A549 (cell line): ENCODE data around the gene MEMO1. TPM values are rescaled to one million over a fixed set of nuclear protein-coding genes. Genes with fewer than 3 reads are reported as not detected.
"Not testable (repeated sequence)": the region's sequence is repeated elsewhere in the genome, so short reads cannot be mapped to it uniquely, and the experiment has no call there.

ENCODE experiments used
- ATAC-seq, 2 experiments: fragments of 200-7000 bp in 1 of 2; fragments of >200 bp in 1 of 2; cut with Nextera tagmentation in 1 of 2; cut with Tn5 transposase in 1 of 2; 3 replicates each; pipeline versions ENCODE4 v1.8.0 to v1.9.1; 2018 to 2020; ENCODE audit warnings: mild to moderate bottlenecking in 1 of 2, moderate library complexity in 1 of 2
- CTCF ChIA-PET: fragments of 300-600 bp; sonication (Branson Sonifier 250); formaldehyde crosslinking; extraction: SDS; loops from one replicate; lab custom pipeline; 2021; ENCODE audit warnings: antibody characterized with exemption, inconsistent platforms; lab: Yijun Ruan, JAX
- POLR2A ChIA-PET: fragments of 350-600 bp; formaldehyde crosslinking; extraction: SDS; loops from one replicate; lab custom pipeline; 2021; ENCODE audit warnings: antibody characterized with exemption, inconsistent platforms; lab: Yijun Ruan, JAX
- DNase-seq, 2 experiments: peaks; one replicate each; pipeline versions ENCODE4 v3.0.0 to v3.0.0-alpha.2; 2011 to 2016; ENCODE audit warnings: low read depth in 1 of 2, low spot score in 1 of 2
- FAIRE-seq: peaks from 2 replicates; lab custom pipeline; 2011; peaks lifted over from hg19 to GRCh38; lab: Jason Lieb, UNC
- H3K27ac ChIP-seq, 2 experiments: fragments of >200 bp; sonication (Bioruptor Twin); formaldehyde crosslinking; 3 replicates each; pipeline ENCODE4 v1.5.1; 2016 to 2017
- H3K4me1 ChIP-seq: fragments of >200 bp; sonication (Bioruptor Twin); formaldehyde crosslinking; 3 replicates; pipeline ENCODE4 v1.6.1; 2016
- H3K4me2 ChIP-seq: fragments of >200 bp; sonication (Bioruptor Twin); formaldehyde crosslinking; 3 replicates; pipeline ENCODE4 v1.6.1; 2016
- H3K4me3 ChIP-seq: fragments of >200 bp; sonication (Bioruptor Twin); formaldehyde crosslinking; 3 replicates; pipeline ENCODE4 v1.5.1; 2016
- H3K9me3 ChIP-seq: fragments of >200 bp; sonication (Bioruptor Twin); formaldehyde crosslinking; 3 replicates; pipeline ENCODE4 v1.6.1; 2016
- BHLHE40 ChIP-seq: IDR thresholded peaks from 2 replicates; pipeline ENCODE4 v1.6.1; 2012; ENCODE audit warnings: low read depth, low read length, inconsistent platforms
- CBX2 ChIP-seq: fragments of 200-600 bp; sonication (generic); IDR thresholded peaks from 2 replicates; pipeline ENCODE4 v1.6.1; 2016; ENCODE audit warnings: low read depth, mild to moderate bottlenecking, borderline replicate concordance
- CHD2 ChIP-seq: fragments of 150-350 bp; IDR thresholded peaks from 2 replicates; pipeline ENCODE4 v1.6.1; 2014; ENCODE audit warnings: low read length; ENCODE audit not compliant: partially characterized antibody
- CHD4 ChIP-seq: fragments of 200-600 bp; sonication (generic); IDR thresholded peaks from 2 replicates; pipeline ENCODE4 v1.6.1; 2016; ENCODE audit warnings: antibody characterized with exemption, mild to moderate bottlenecking, borderline replicate concordance
- EHMT2 ChIP-seq: fragments of 200-600 bp; sonication (generic); IDR thresholded peaks from 2 replicates; pipeline ENCODE4 v1.6.1; 2016; ENCODE audit warnings: antibody characterized with exemption, low read depth, mild to moderate bottlenecking, moderate library complexity
- ELK1 ChIP-seq: fragments of 150-350 bp; IDR thresholded peaks from 2 replicates; pipeline ENCODE4 v1.6.1; 2014; ENCODE audit warnings: low read depth, mild to moderate bottlenecking, low read length
- EP300 ChIP-seq, 2 experiments: fragments of >200 bp; sonication (Bioruptor Twin); formaldehyde crosslinking; IDR thresholded peaks; 2 replicates in 1 of 2; 3 replicates in 1 of 2; pipeline ENCODE4 v1.6.1; 2016 to 2017
- ESRRA ChIP-seq: fragments of 150-350 bp; IDR thresholded peaks from 2 replicates; pipeline ENCODE4 v1.6.1; 2014; ENCODE audit warnings: mild to moderate bottlenecking, low read length, borderline replicate concordance
- FOXS1 ChIP-seq: fragments of 250-450 bp; sonication (Bioruptor Pico); IDR thresholded peaks from 2 replicates; pipeline ENCODE4 v1.5.0; 2020; ENCODE audit warnings: mild to moderate bottlenecking, moderate library complexity
- GATA3 ChIP-seq: IDR thresholded peaks from 2 replicates; pipeline ENCODE4 v1.6.1; 2012; ENCODE audit warnings: borderline replicate concordance
- HDAC2 ChIP-seq: fragments of 200-600 bp; sonication (generic); IDR thresholded peaks from 2 replicates; pipeline ENCODE4 v1.6.1; 2016
- HEYL ChIP-seq: fragments of 250-450 bp; sonication (Bioruptor Pico); IDR thresholded peaks from 2 replicates; pipeline ENCODE4 v1.8.0; 2021; ENCODE audit warnings: mild to moderate bottlenecking, moderate library complexity
- HOXB13 ChIP-seq: fragments of 250-450 bp; sonication (Bioruptor Pico); IDR thresholded peaks from 2 replicates; pipeline ENCODE4 v1.5.0; 2020; ENCODE audit warnings: low read depth, mild to moderate bottlenecking, moderate library complexity
- HOXB5 ChIP-seq: fragments of 250-450 bp; sonication (Bioruptor Pico); IDR thresholded peaks from 2 replicates; pipeline ENCODE4 v1.5.0; 2020; ENCODE audit warnings: mild to moderate bottlenecking, moderate library complexity
- JUN ChIP-seq, 2 experiments: fragments of >200 bp; sonication (Bioruptor Twin); formaldehyde crosslinking; IDR thresholded peaks; 2 replicates in 1 of 2; 3 replicates in 1 of 2; pipeline ENCODE4 v1.6.1; 2016 to 2017
- MAZ ChIP-seq: fragments of 150-350 bp; IDR thresholded peaks from 2 replicates; pipeline ENCODE4 v1.6.1; 2014; ENCODE audit warnings: antibody characterized with exemption, low read depth, low read length, borderline replicate concordance
- NPAS2 ChIP-seq: fragments of 250-450 bp; sonication (Bioruptor Pico); IDR thresholded peaks from 2 replicates; pipeline ENCODE4 v1.8.0; 2022; ENCODE audit warnings: mild to moderate bottlenecking, moderate library complexity, borderline replicate concordance
- NR3C1 ChIP-seq: fragments of >200 bp; sonication (Bioruptor Twin); formaldehyde crosslinking; IDR thresholded peaks from 3 replicates; pipeline ENCODE4 v1.6.1; 2017
- PBX3 ChIP-seq: IDR thresholded peaks from 2 replicates; pipeline ENCODE4 v1.6.1; 2012
- RAD21 ChIP-seq, 2 experiments: fragments of >200 bp in 1 of 2; sonication (Bioruptor Twin) in 1 of 2; formaldehyde crosslinking in 1 of 2; IDR thresholded peaks in 1 of 2; conservative IDR thresholded peaks in 1 of 2; 2 replicates in 1 of 2; 3 replicates in 1 of 2; pipeline ENCODE4 v1.6.1; 2012 to 2018; ENCODE audit warnings: inconsistent platforms in 1 of 2
- RFX5 ChIP-seq: fragments of 450-650 bp; IDR thresholded peaks from 2 replicates; pipeline ENCODE4 v1.7.1; 2014; ENCODE audit warnings: antibody characterized with exemption, mild to moderate bottlenecking, moderate library complexity
- TP53 ChIP-seq: fragments of 250-450 bp; sonication (Bioruptor Pico); IDR thresholded peaks from 2 replicates; pipeline ENCODE4 v1.5.0; 2021; ENCODE audit warnings: mild to moderate bottlenecking, moderate library complexity
- USF2 ChIP-seq: fragments of 450-650 bp; IDR thresholded peaks from 2 replicates; pipeline ENCODE4 v1.6.1; 2014; ENCODE audit warnings: antibody characterized with exemption
- ZC3H11A ChIP-seq: fragments of 450-650 bp; IDR thresholded peaks from 2 replicates; pipeline ENCODE4 v1.6.1; 2014; ENCODE audit warnings: antibody characterized with exemption, mild to moderate bottlenecking
- ZFP36 ChIP-seq: fragments of 450-650 bp; IDR thresholded peaks from 2 replicates; pipeline ENCODE4 v1.6.1; 2014; ENCODE audit warnings: borderline replicate concordance; ENCODE audit not compliant: partially characterized antibody
- WGBS: methylation state at CpG from one replicate; pipeline ENCODE4 v1.1.6; 2017; ENCODE audit errors: missing lambda C conversion rate; 5-methylcytosine and 5-hydroxymethylcytosine counted together
- polyA plus RNA-seq, 4 experiments: library from polyadenylated mRNA; depleted of rRNA in 3 of 4; stranded (reverse); fragments of >200 nt; fragmentation: RNase III in 1 of 4; extraction: RNeasy Plus Mini Kit Qiagen cat#74134 plus additional on column Dnase treatment in 1 of 4; gene quantifications; 2 replicates in 3 of 4; 3 replicates in 1 of 4; pipeline ENCODE4 v1.2.3, GENCODE V29; 2011 to 2017

The MEMO1 gene
- polyA plus RNA-seq, 2 of the 4 experiments (the other 2 are of a cell fraction): 80.2 to 87.0 TPM

- ChIA-PET POLR2A (no interaction called here), CTCF (no interaction called here)
- no peak for FAIRE-seq
Measured at GRCh38 chr2:31909661-31910060, 101.1 kb downstream of the MEMO1 start.

GRCh38 chr2:31907491-31907890 is 103.3 kb downstream of the MEMO1 start:
- CTCF ChIA-PET: interaction anchor here (0.8 kb wide), 1 partner anchor 31 kb away, joined by 4 read pairs; no protein-coding TSS in a partner anchor
- H3K9me3 ChIP-seq, ATAC-seq, DNase-seq, FAIRE-seq, H3K4me3 ChIP-seq, POLR2A ChIA-PET, H3K4me1 ChIP-seq, H3K27ac ChIP-seq, H3K4me2 ChIP-seq: not testable (repeated sequence)
- 94% methylated on average over 6 of the region's 6 CpGs for WGBS

More at GRCh38 chr2:31909661-31910060, 101.1 kb downstream of the MEMO1 start:
- Histone ChIP-seq H3K4me1 (no peaks in the 10 kb centered on the region), H3K9me3 (no peaks in the 10 kb centered on the region), H3K4me2 (no peak overlapping the region), H3K4me3 (no peak overlapping the region)
- no peak for ATAC-seq
- no peak for DNase-seq
- TF ChIP-seq FOXS1 (no peak), RAD21 (conservative IDR thresholded peaks at IDR 0.05 in 1 of 2, IDR thresholded peaks at IDR 0.05 in 1 of 2) (no peak), CBX2 (no peak), USF2 (no peak), NR3C1 (no peak), EHMT2 (no peak), NPAS2 (CRISPR knock-in tag) (no peak), CHD2 (no peak), HOXB5 (CRISPR knock-in tag) (no peak), ESRRA (no peak), CHD4 (no peak), BHLHE40 (no peak)
- TF ChIP-seq, all 56 proteins: peak for 0
- no peak overlapping the region for H3K27ac ChIP-seq

GRCh38 chr2:31903109-31903780 is 107.6 kb downstream of the MEMO1 start:
- WGBS: 79% methylated on average over 4 of the region's 4 CpGs
- H3K4me2 ChIP-seq: no peak overlapping the region
- FAIRE-seq (no peak), DNase-seq (no peak)
- H3K4me1 ChIP-seq: no peaks in the 10 kb centered on the region
- peaks cover 8% of the 10 kb centered on the region for H3K9me3 ChIP-seq
- H3K4me3 ChIP-seq: no peak overlapping the region
- ChIA-PET CTCF (no interaction called here), POLR2A (no interaction called here)
- TF ChIP-seq GATA3: no peak
- TF ChIP-seq, all 56 proteins: peak for 0
- no peak overlapping the region for H3K27ac ChIP-seq
- ATAC-seq: no peak

- no peak overlapping the region for H3K27ac ChIP-seq
- no peak for TF ChIP-seq PBX3
- TF ChIP-seq MAZ: no peak
- no peak for TF ChIP-seq EP300 (IDR thresholded peaks at IDR 0.05)
- TF ChIP-seq ELK1: no peak
- no peak for TF ChIP-seq TP53 (CRISPR knock-in tag)
- no peak for TF ChIP-seq HOXB13 (CRISPR knock-in tag)
- TF ChIP-seq HDAC2: no peak
- no peak for TF ChIP-seq HEYL (CRISPR knock-in tag)
- TF ChIP-seq RFX5: no peak
- no peak for TF ChIP-seq GATA3
- TF ChIP-seq ZFP36: no peak
- TF ChIP-seq FOXS1: no peak
- TF ChIP-seq RAD21 (conservative IDR thresholded peaks at IDR 0.05 in 1 of 2, IDR thresholded peaks at IDR 0.05 in 1 of 2): no peak
- TF ChIP-seq ZC3H11A: no peak
- no peak for TF ChIP-seq JUN (IDR thresholded peaks at IDR 0.05)
- no peak for TF ChIP-seq NR3C1
- no peak for DNase-seq
- no peak overlapping the region for H3K4me2 ChIP-seq
- CTCF ChIA-PET: no interaction called here
- FAIRE-seq: no peak
- no peak for ATAC-seq
- H3K9me3 ChIP-seq: peaks cover 21% of the 10 kb centered on the region
- no peak overlapping the region for H3K4me3 ChIP-seq
- WGBS: 93% methylated on average over 2 of the region's 2 CpGs
- POLR2A ChIA-PET: no interaction called here
- no peaks in the 10 kb centered on the region for H3K4me1 ChIP-seq
Measured at GRCh38 chr2:31901900-31902299, 108.9 kb downstream of the MEMO1 start.

- POLR2A ChIA-PET, H3K4me2 ChIP-seq, ATAC-seq, CTCF ChIA-PET, FAIRE-seq, H3K4me3 ChIP-seq, H3K27ac ChIP-seq, H3K4me1 ChIP-seq, DNase-seq: not testable (repeated sequence)
- 93% methylated on average over 2 of the region's 2 CpGs for WGBS
- peaks cover 21% of the 10 kb centered on the region for H3K9me3 ChIP-seq
Measured at GRCh38 chr2:31900156-31900555, 110.7 kb downstream of the MEMO1 start.
